GM18861 (cell line): Measurements from ENCODE around the gene COL20A1.
"Not testable (repeated sequence)": the region's sequence is repeated elsewhere in the genome, so short reads cannot be mapped to it uniquely, and the experiment has no call there.

Experiments used
- ATAC-seq: cut with Tn5 transposase; IDR thresholded peaks from one replicate; pipeline ENCODE4 v1.9.1; 2021; ENCODE audit not compliant: unreplicated experiment

COL20A1 gene

GRCh38 chr20:63290136-63290676, 2.8 kb upstream of the COL20A1 start:
- no peak for ATAC-seq

GRCh38 chr20:63290677-63291472, 2.1 kb upstream of the COL20A1 start:
- ATAC-seq, result no peak

- no peak for ATAC-seq
Measured at GRCh38 chr20:63291811-63292210, 1.2 kb upstream of the COL20A1 start.

- ATAC-seq, result no peak
Measured at GRCh38 chr20:63292292-63292701, 689 bp upstream of the COL20A1 start.

- no peak for ATAC-seq
Measured at GRCh38 chr20:63293456-63293855, 470 bp downstream of the COL20A1 start.

GRCh38 chr20:63293871-63294535, 1.0 kb downstream of the COL20A1 start:
- ATAC-seq, result no peak

GRCh38 chr20:63294536-63294900, 1.5 kb downstream of the COL20A1 start:
- no peak for ATAC-seq

GRCh38 chr20:63295018-63295417, 2.0 kb downstream of the COL20A1 start:
- ATAC-seq, result no peak

- no peak for ATAC-seq
Measured at GRCh38 chr20:63295422-63295821, 2.4 kb downstream of the COL20A1 start.

- no peak for ATAC-seq
Measured at GRCh38 chr20:63295846-63296245, 2.9 kb downstream of the COL20A1 start.

- no peak for ATAC-seq
Measured at GRCh38 chr20:63296531-63297299, 3.7 kb downstream of the COL20A1 start.

GRCh38 chr20:63297371-63297781, 4.4 kb downstream of the COL20A1 start:
- no peak for ATAC-seq

GRCh38 chr20:63297796-63298572, 5.0 kb downstream of the COL20A1 start:
- no peak for ATAC-seq

GRCh38 chr20:63298731-63299312, 5.8 kb downstream of the COL20A1 start:
- ATAC-seq, result no peak

- ATAC-seq, result no peak
Measured at GRCh38 chr20:63301671-63302070, 8.7 kb downstream of the COL20A1 start.

- no peak for ATAC-seq
Measured at GRCh38 chr20:63303095-63303666, 10.2 kb downstream of the COL20A1 start.

- ATAC-seq, result no peak
Measured at GRCh38 chr20:63305393-63305792, 12.4 kb downstream of the COL20A1 start.

- not testable (repeated sequence) for ATAC-seq
Measured at GRCh38 chr20:63305933-63306672, 13.1 kb downstream of the COL20A1 start.
